ENCODE results near the gene TCHHL1. TPM values are rescaled to one million over a fixed set of nuclear protein-coding genes. Genes with fewer than 3 reads are reported as not detected.

Gene TCHHL1
- total and polyA plus RNA-seq, 8 donors: not detected

DNA sequence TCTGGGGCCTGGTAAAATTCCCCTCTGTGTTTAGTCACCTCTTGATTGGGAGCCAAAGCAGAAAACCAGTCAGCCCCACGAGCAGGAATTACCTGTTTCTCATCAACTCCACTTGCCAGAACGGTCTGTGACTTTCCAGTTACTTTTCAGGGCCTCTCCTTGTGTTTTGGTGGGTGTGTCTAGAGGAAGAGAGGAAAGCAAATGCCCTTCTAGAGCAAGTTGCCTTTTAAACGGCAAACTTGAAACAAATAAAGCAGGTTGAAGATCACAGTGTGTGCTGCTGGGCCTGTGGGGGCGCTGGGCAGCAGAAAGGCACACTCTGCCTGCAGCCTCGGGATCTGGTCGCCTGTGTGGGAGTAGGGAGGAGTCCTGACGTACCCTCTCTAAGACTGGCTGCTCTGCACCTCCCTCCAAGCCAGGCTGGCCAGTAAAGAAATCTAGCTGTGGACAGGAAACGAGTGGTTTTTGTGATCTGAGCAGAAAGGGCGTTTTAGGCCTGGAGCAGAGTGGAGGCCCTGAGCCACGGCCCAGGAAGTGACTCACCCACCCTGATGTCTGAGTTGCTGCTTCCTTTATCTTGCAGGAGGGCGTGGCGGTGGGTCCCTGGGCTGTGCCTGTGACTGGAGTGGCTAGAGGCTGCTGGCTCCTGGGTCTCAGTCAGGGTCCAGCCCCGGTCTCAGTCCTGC is 41.0 kb downstream of the TCHHL1 start:
- H3K9me3 ChIP-seq: no peaks in the 10 kb centered on the region
- DNase-seq (peak in 3 of 4 donors; percentile 86 to 96 (median 95)), ATAC-seq (peak; percentile 86)
- TF ChIP-seq, protein P1, sequence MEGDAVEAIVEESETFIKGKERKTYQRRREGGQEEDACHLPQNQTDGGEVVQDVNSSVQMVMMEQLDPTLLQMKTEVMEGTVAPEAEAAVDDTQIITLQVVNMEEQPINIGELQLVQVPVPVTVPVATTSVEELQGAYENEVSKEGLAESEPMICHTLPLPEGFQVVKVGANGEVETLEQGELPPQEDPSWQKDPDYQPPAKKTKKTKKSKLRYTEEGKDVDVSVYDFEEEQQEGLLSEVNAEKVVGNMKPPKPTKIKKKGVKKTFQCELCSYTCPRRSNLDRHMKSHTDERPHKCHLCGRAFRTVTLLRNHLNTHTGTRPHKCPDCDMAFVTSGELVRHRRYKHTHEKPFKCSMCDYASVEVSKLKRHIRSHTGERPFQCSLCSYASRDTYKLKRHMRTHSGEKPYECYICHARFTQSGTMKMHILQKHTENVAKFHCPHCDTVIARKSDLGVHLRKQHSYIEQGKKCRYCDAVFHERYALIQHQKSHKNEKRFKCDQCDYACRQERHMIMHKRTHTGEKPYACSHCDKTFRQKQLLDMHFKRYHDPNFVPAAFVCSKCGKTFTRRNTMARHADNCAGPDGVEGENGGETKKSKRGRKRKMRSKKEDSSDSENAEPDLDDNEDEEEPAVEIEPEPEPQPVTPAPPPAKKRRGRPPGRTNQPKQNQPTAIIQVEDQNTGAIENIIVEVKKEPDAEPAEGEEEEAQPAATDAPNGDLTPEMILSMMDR (IDR thresholded peaks at IDR 0.05): peak; percentile 35 to 57
- peak overlapping the region; percentile 96 for H3K27ac ChIP-seq
- H3K4me3 ChIP-seq: peak overlapping the region in 1 of 2 donors; percentile 20
- no peaks in the 10 kb centered on the region for H3K36me3 ChIP-seq
- intact Hi-C loops (cut with DNase I): no loop called here
- peaks cover 0 to 1% of the 10 kb centered on the region in 2 donors for H3K27me3 ChIP-seq
- peaks cover 12 to 68% of the 10 kb centered on the region in 2 donors for H3K4me1 ChIP-seq

DNA sequence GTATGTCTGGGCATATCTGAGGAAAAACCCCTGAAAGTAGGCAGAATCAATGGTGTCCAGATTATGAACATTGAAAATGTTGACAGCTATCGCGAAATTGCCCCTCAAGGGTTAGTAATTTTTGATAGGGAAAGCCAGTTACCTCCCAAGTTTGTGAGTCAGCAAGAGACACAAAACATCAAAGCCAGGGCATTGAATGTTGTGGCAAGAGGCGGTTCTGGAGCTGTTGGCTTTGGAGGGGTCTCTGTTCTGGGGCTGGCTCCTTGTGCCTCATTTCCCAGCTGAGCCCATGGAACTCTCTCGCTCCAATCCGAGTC is 41.5 kb downstream of the TCHHL1 start:
- no peak for DNase-seq
- Histone ChIP-seq H3K9me3 (no peaks in the 10 kb centered on the region), H3K36me3 (no peaks in the 10 kb centered on the region), H3K27me3 (no peaks in the 10 kb centered on the region), H3K27ac (peak overlapping the region; percentile 96), H3K4me3 (peak overlapping the region in 1 of 2 donors; percentile 20), H3K4me1 (peaks cover 12 to 63% of the 10 kb centered on the region in 2 donors)
- intact Hi-C loops (cut with DNase I): no loop called here
- TF ChIP-seq, protein P1 (IDR thresholded peaks at IDR 0.05): no peak
- no peak for ATAC-seq

DNA sequence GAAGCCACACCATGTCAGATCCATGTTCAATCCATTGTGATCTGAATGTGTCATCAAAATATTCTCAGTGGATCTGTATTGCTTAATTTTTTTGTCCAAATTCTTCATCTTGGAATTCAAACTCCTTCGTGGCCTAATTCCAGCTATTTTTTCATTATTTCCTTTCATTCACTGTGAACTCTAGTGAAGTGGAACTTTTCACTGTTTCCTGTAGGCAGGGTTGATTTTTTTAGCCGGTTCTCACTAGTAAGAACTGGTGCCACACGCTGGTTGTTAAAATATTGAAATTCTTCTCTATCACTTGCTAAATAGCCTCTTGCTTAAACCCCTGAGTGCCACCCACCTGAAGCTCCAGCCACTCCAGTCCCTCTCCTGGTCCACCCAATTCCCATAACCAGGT is 44.5 kb downstream of the TCHHL1 start:
- Histone ChIP-seq H3K27me3 (no peaks in the 10 kb centered on the region), H3K4me1 (peaks cover 10 to 43% of the 10 kb centered on the region in 2 donors), H3K4me3 (no peak overlapping the region), H3K36me3 (no peaks in the 10 kb centered on the region), H3K9me3 (no peaks in the 10 kb centered on the region), H3K27ac (no peak overlapping the region)
- DNase-seq (no peak), ATAC-seq (no peak)
- intact Hi-C loops (cut with DNase I): no loop called here
- TF ChIP-seq, protein P1 (IDR thresholded peaks at IDR 0.05): no peak

DNA sequence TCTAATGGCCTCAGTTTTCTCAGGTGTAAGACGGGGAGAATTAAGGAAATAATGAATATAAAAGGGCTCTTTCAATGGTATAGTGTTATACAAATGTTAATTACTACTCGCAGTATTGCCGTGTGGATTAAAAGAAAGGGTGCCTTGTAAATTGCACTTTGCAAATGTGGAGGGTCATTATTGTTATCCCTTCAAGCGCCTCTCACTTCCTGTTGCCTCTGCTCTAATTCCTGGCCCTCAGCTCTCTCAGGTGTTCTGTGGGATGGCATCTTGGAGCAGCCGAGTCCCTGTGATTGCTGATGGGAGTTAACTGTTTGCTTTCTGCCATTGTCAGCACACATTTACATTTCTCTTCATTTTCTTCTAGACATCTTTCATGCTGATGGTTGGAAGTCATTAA is 45.0 kb downstream of the TCHHL1 start:
- TF ChIP-seq, protein P1 (IDR thresholded peaks at IDR 0.05): no peak
- H3K4me3 ChIP-seq: no peak overlapping the region
- intact Hi-C loops (cut with DNase I): no loop called here
- DNase-seq (no peak), ATAC-seq (no peak)
- no peaks in the 10 kb centered on the region for H3K9me3 ChIP-seq
- H3K4me1 ChIP-seq: peaks cover 9 to 43% of the 10 kb centered on the region in 2 donors
- no peak overlapping the region for H3K27ac ChIP-seq
- no peaks in the 10 kb centered on the region for H3K27me3 ChIP-seq
- H3K36me3 ChIP-seq: no peaks in the 10 kb centered on the region

DNA sequence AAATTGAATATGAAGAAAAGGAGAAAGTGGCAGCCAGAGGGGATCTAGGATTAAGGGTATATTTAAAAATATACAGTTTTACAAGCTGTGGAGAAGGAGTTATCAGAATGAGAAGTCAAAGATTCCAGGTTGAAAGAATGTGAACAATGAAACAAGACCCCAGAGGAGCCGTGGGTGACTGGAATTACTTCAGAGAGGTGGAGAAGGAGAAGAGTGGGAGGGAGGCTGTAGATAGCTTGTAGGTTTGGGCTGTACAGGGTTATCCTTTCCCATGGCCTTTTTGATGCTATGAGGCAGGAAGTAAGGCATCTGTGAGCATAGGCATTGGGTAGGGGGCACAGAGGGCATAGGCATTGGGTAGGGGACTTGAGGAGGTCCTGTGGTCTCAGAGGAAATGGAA is 46.8 kb downstream of the TCHHL1 start:
- DNase-seq (no peak), ATAC-seq (no peak)
- H3K4me3 ChIP-seq: no peak overlapping the region
- H3K9me3 ChIP-seq: no peaks in the 10 kb centered on the region
- H3K36me3 ChIP-seq: no peaks in the 10 kb centered on the region
- no peaks in the 10 kb centered on the region for H3K27me3 ChIP-seq
- H3K27ac ChIP-seq: no peak overlapping the region
- H3K4me1 ChIP-seq: peaks cover 10 to 43% of the 10 kb centered on the region in 2 donors
- intact Hi-C loops (cut with DNase I): no loop called here
- TF ChIP-seq, protein P1 (IDR thresholded peaks at IDR 0.05): no peak
